ENCODE measurements around the gene RPLP1. TPM values are rescaled to one million over a fixed set of nuclear protein-coding genes. Genes with fewer than 3 reads are reported as not detected.

The RPLP1 gene
- total and polyA plus RNA-seq, 12 donors: 1,068 to 2,100 (median 1,266) TPM

- TF ChIP-seq CTCF (IDR thresholded peaks at IDR 0.05): no peak
- WGBS, 2 donors: 96 to 97% methylated on average over 12 of the region's 12 CpGs
- Histone ChIP-seq H3K27ac (peak overlapping the region in 2 of 10 donors; percentile 95 to 97), H3K9me3 (no peaks in the 10 kb centered on the region), H3K27me3 (no peaks in the 10 kb centered on the region), H3K36me3 (peaks cover 0 to 49% (median 7%) of the 10 kb centered on the region in 9 donors), H3K4me1 (peaks cover 3 to 42% (median 31%) of the 10 kb centered on the region in 9 donors), H3K4me3 (peak overlapping the region in 1 of 10 donors; percentile 73)
- ATAC-seq: no peak
- intact Hi-C loops (cut with DNase I): no loop called here
- DNase-seq: no peak
Observed at GRCh38 chr15:69450968-69451695, 1.5 kb upstream of the RPLP1 start.

GRCh38 chr15:69451951-69452691, 497 bp upstream of the RPLP1 start:
- no peak for TF ChIP-seq CTCF (IDR thresholded peaks at IDR 0.05)
- intact Hi-C loops (cut with DNase I): loop anchor here in 1 of 10 donors (1.0 kb wide), 1 partner anchor 10 kb away; no protein-coding TSS in a partner anchor
- Histone ChIP-seq H3K4me1 (peaks cover 3 to 42% (median 31%) of the 10 kb centered on the region in 9 donors), H3K9me3 (no peaks in the 10 kb centered on the region), H3K27me3 (no peaks in the 10 kb centered on the region), H3K36me3 (peaks cover 0 to 50% (median 17%) of the 10 kb centered on the region in 9 donors), H3K4me3 (peak overlapping the region in 9 of 10 donors; percentile 73 to 99 (median 91)), H3K27ac (peak overlapping the region; percentile 80 to 99 (median 95))
- DNase-seq (no peak), ATAC-seq (peak; percentile 22 to 63 (median 52))
- WGBS, 2 donors: 8 to 18% methylated on average over 32 of the region's 32 CpGs

GRCh38 chr15:69454953-69455352, 2.3 kb downstream of the RPLP1 start:
- no peaks in the 10 kb centered on the region for H3K9me3 ChIP-seq
- WGBS, 2 donors: 31 to 34% methylated on average over 5 of the region's 5 CpGs
- H3K36me3 ChIP-seq: peaks cover 0 to 47% (median 17%) of the 10 kb centered on the region in 9 donors
- no peak for ATAC-seq
- DNase-seq: no peak
- peak overlapping the region in 2 of 10 donors; percentile 7 to 97 for H3K27ac ChIP-seq
- intact Hi-C loops (cut with DNase I): no loop called here
- peaks cover 3 to 50% (median 35%) of the 10 kb centered on the region in 9 donors for H3K4me1 ChIP-seq
- peak overlapping the region in 6 of 10 donors; percentile 6 to 98 (median 80) for H3K4me3 ChIP-seq
- TF ChIP-seq CTCF (IDR thresholded peaks at IDR 0.05): no peak
- H3K27me3 ChIP-seq: no peaks in the 10 kb centered on the region

Data from heart right ventricle (tissue), 16 donors.